ENCODE data around the gene YTHDF1.

YTHDF1 gene

DNA sequence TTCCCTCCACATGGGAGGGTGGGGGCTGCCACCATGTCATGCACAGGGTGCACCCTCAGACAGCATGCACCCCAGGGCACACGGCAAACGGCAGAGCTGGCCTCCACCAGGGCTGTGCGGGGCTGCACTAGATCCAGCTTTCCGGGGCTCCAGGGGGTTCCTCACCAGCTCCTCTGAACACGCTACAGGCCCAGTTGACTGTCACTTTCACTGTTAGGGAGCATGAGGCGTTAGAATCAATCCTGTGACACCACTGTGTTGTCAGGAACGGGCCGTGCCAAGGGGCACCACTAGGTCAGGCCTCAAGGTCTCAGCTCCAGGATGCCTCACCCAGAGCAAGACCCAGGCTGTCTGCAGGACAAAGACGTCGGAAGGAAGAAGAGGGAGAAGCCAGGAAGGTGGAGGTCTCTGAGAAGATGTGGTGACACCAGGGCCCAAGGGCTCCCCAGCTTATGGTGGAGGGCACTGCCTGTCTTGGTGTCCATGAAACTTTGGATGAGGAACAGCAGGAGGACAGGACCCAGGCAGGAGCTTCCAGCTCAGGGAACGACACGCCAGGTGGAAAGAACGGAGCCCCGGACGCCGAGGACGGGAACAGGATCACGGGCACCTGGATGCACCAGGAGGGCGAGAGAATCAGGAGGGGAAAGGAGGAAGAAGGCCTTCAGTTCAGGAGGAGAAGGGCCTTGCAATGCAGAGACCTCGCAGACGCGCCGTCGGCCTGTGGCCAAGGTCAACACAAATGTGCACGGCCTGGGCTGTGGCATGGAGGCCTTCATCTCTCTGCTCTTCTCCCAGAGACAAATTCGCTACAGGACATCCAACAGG, 49.5 kb downstream of the YTHDF1 start:
- TF ChIP-seq CTCF (conservative IDR thresholded peaks at IDR 0.05) (no peak), ZFX (IDR thresholded peaks at IDR 0.05) (no peak)
- H3K27ac ChIP-seq = peak overlapping the region; percentile 4; the same call in 1 of the 2 replicates

GRCh38 chr20:63165356-63166192, 50.4 kb downstream of the YTHDF1 start:
- no peak overlapping the region for H3K27ac ChIP-seq
- TF ChIP-seq CTCF (conservative IDR thresholded peaks at IDR 0.05) (no peak), ZFX (IDR thresholded peaks at IDR 0.05) (no peak)

DNA sequence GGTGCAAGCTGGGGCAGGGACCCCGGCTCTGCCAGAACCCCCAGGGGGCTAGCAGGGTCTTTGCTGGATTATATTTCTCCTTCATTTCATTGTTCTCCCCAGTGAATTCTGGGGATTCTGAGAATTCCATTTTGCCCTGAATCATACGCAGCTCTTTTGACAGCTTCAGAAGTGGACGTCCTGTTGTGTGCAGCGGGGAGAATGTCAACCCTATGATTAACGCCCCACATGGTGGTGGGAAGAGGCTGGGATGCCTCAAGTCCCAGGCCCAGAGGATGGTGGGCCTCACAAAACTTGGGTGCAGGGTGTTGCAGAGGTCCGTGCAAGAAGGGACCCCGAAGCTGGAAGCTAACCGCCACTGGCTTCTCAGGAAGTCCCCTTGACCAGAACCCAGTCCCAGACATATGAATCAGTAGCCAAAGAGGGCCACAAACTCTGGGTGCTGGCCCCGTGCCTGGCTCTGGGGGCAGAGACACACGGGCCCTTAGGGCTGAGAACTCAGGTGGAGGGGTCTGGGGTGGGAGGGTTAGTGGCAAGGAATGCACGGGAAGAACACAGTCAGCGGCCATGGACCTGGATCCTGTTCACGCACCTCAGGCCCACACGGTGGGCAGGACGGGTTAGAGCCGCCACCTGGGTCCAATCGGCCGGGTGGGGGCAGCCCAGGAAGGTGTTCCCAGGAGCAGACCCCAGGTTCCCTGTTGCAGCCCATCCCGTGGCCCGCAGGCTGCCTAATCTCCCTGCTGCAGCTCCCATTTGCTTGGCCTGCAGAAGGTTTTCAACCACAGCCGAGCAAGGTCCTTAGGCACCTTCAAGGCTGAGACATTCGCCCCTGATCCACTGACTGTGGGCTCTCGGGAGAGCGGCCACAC, 51.2 kb downstream of the YTHDF1 start:
- TF ChIP-seq ZFX (IDR thresholded peaks at IDR 0.05) (no peak), CTCF (conservative IDR thresholded peaks at IDR 0.05) (no peak)
- no peak overlapping the region for H3K27ac ChIP-seq

GRCh38 chr20:63163596-63164483, 52.1 kb downstream of the YTHDF1 start:
- no peak for TF ChIP-seq ZFX (IDR thresholded peaks at IDR 0.05)
- TF ChIP-seq CTCF (conservative IDR thresholded peaks at IDR 0.05) = no peak
- no peak overlapping the region for H3K27ac ChIP-seq

DNA sequence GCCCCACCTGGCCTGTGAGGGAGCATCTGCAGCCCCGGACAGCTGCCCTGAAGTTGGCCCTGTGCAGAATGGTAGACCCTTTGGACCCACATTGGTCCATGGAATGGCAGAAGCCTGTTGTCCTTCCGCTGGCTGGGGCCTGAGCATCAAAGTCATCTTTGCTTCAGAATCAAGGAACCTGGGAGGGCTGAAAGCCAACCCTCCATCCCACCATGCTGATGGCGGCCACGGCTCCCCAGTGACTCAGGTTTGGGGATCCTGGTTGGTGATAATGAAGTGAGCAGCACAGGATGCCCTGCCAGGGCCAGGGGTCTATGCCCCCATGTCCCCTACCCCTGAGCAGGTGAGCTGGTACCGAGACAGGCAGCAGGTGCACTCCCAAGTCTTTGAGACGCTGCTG, 52.8 kb downstream of the YTHDF1 start:
- no peak overlapping the region for H3K27ac ChIP-seq
- TF ChIP-seq CTCF (conservative IDR thresholded peaks at IDR 0.05) (no peak), ZFX (IDR thresholded peaks at IDR 0.05) (no peak)

DNA sequence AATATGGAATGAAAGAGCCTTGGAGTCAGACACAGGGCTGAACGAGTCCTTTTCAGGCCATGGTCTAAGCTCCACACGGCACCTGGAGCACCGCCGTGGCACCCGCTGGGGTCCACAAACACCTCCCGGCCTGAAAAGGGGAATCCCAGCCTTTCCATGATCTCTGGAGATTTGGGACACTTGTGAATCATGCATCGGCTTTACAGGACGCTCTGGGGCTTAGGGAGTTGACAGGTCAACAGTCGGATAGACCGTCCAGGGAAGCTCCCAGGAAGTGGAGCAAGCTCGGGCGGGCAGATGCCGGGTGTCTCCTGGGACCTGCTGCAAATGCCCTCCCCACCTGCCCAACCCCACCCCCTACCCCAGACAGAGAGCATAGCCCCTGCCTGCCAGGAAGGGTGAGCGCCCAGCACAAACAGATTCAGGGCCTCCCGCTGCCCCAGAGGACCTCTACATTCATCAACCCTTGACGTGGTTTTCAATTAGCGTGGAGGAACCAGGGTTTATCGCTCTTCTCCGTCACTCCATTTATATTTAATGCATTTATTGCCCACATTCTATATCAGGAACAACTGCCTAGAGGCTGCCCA, 53.6 kb downstream of the YTHDF1 start:
- no peak overlapping the region for H3K27ac ChIP-seq

More for the DNA sequence above, 53.6 kb downstream of the YTHDF1 start:
- no peak for TF ChIP-seq ZFX (IDR thresholded peaks at IDR 0.05)
- TF ChIP-seq CTCF (conservative IDR thresholded peaks at IDR 0.05) = no peak
